Measurements from ENCODE around the gene DCDC2C.

DNA sequence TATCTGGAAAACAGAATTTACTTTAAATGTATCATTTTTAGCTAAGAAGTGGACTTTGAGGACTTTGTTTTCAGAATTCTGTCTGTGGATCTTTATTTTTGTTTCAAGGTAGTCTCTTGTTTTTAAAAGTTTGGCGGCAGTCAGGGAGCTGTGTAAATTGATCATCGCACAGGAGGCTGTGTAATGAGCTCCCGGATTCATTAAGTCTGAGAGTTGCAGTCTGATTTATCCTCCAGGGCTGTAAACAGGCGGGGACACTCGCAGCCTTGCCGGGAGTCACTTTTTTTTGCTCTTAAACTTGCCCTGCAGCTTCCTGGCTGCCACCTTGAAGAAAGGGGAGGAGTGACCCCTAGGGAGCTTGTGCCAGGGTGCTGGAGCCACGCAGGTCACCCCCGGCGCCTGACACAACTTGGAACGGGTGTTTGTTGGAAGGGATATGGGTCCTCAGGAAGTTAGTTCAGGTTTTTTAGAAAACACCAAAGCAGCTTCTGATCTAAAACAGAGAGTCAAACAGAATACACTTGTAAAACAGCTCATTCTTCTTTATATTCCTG, 76.2 kb downstream of the DCDC2C start:
- TF ChIP-seq CTCF (IDR thresholded peaks at IDR 0.05) (no peak), CREM (CRISPR knock-in tag; IDR thresholded peaks at IDR 0.05) (no peak)

All from WTC11 (cell line).